ENCODE measurements around the gene KRTAP1-5.

DNA sequence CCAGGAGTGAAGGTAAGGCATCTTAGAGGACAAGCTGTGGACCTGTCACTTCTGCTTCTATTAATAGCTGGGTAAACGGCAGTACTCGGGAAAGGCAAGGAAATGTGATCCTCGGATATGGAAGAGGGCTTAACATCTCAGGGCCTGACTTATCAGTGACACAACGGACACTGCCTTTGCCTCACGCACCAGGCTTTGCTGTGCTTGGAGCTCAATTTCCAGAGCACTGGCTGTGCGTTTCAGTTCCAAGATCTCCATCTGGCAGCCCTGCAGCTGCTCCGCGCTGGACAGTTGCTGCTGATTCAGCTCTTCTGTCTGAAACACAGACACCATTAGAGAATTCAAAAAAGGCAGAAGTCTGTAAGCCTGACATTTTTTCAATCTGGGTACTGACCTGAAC is 46.4 kb downstream of the KRTAP1-5 start:
- TF ChIP-seq POLR2A (IDR thresholded peaks at IDR 0.05) = no peak
- TF ChIP-seq, protein P1, sequence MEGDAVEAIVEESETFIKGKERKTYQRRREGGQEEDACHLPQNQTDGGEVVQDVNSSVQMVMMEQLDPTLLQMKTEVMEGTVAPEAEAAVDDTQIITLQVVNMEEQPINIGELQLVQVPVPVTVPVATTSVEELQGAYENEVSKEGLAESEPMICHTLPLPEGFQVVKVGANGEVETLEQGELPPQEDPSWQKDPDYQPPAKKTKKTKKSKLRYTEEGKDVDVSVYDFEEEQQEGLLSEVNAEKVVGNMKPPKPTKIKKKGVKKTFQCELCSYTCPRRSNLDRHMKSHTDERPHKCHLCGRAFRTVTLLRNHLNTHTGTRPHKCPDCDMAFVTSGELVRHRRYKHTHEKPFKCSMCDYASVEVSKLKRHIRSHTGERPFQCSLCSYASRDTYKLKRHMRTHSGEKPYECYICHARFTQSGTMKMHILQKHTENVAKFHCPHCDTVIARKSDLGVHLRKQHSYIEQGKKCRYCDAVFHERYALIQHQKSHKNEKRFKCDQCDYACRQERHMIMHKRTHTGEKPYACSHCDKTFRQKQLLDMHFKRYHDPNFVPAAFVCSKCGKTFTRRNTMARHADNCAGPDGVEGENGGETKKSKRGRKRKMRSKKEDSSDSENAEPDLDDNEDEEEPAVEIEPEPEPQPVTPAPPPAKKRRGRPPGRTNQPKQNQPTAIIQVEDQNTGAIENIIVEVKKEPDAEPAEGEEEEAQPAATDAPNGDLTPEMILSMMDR (IDR thresholded peaks at IDR 0.05) = no peak
